Esophagus squamous epithelium (tissue), 5 donors: Measurements from ENCODE around the gene LRRN2. TPM values are rescaled to one million over a fixed set of nuclear protein-coding genes. Genes with fewer than 3 reads are reported as not detected.
A peak's percentile ranks its signal among the peaks of the same experiment; 100 is the strongest.

ENCODE experiments used
- DNase-seq: peaks from one replicate; lab custom pipeline; 2025; lab: John Stamatoyannopoulos, UW
- H3K27ac ChIP-seq, 4 donors: fragments of 200-600 bp; sonication (generic); one replicate each; pipeline ENCODE4 v1.5.1; 2016 to 2019; ENCODE audit warnings: mild to moderate bottlenecking in 1 of 4
- H3K27me3 ChIP-seq, 4 donors: fragments of 200-600 bp; sonication (generic); 1 replicate in 3 of 4; 2 replicates in 1 of 4; pipeline versions ENCODE4 v1.5.1 to v1.6.0; 2017 to 2021; ENCODE audit warnings: antibody characterized with exemption in 1 of 4
- H3K36me3 ChIP-seq, 3 donors: fragments of 200-600 bp; sonication (generic); one replicate each; pipeline ENCODE4 v1.5.1; 2016 to 2019
- H3K4me1 ChIP-seq, 3 donors: fragments of 200-600 bp; sonication (generic); one replicate each; pipeline ENCODE4 v1.5.1; 2017 to 2019
- H3K4me3 ChIP-seq, 4 donors: fragments of 200-600 bp; sonication (generic); 1 replicate in 3 of 4; 2 replicates in 1 of 4; pipeline ENCODE4 v1.5.1; 2016 to 2019; ENCODE audit warnings: mild to moderate bottlenecking in 2 of 4, moderate library complexity in 1 of 4
- H3K9me3 ChIP-seq, 3 donors: fragments of 200-600 bp; sonication (generic); one replicate each; pipeline ENCODE4 v1.5.1; 2016 to 2019
- POLR2A ChIP-seq, 4 donors: fragments of 450-650 bp; IDR thresholded peaks; one replicate each; pipeline ENCODE4 v1.6.1; 2017; ENCODE audit warnings: antibody characterized with exemption in 4 of 4, mild to moderate bottlenecking in 4 of 4, moderate library complexity in 3 of 4
- WGBS, 2 donors: methylation state at CpG; one replicate each; pipeline ENCODE4 v1.1.5; 2018; 5-methylcytosine and 5-hydroxymethylcytosine counted together
- intact Hi-C: fragments of 100-400 bp; cut with DNase I; formaldehyde crosslinking; loops from one replicate; pipeline ENCODE4 v1.15.0; 2022
- total RNA-seq, 4 donors: library from RNA; depleted of rRNA; stranded (reverse); fragments of >200 nt; gene quantifications; one replicate each; pipeline ENCODE4 v1.1.0, GENCODE V29; 2016
- TF ChIP-seq, protein P1 (sequence below), 6 experiments: fragments of 450-650 bp in 4 of 6; fragments of 200-600 bp in 2 of 6; sonication (generic) in 2 of 6; IDR thresholded peaks; one replicate each; pipeline ENCODE4 v1.5.1; 2016 to 2019; ENCODE audit warnings: antibody characterized with exemption in 6 of 6, mild to moderate bottlenecking in 4 of 6, moderate library complexity in 4 of 6
- donor health status: DM: yes; HTN: yes; CAD: no.

The LRRN2 gene
- total RNA-seq, 4 donors from 2014 or later, result 0.18 to 1.8 (median 1.5) TPM

DNA sequence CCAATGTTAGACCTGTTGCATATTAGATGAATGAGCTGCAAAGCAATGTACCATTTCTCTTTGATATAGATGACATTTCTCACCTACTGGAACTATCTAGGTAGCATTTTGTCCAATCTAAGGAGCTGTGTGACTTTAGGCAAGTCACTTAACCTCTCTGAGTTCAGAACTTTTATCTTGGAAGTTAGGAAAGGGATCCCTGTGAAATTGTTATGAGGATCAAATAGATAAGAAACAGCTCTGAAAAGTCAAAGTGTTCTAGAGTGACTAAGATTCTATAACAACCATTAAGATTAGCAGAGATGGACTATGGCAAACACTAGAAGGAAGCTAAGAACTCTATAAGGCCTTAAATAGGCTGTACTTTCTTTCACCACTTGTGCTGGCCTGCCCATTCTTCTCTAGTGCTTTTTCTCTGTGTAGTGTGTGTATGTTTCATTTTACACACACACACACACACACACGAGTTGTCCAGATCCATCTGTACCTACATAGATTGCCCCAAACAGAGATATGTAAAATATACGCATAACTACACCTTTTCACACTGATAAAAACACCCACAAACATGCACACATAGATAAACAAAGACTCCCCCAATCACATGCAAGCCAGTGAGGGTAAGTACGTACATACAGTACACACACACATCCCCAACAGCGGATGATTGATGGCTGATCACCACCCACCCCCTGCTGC is 19.4 kb upstream of the LRRN2 start:
- no peak for TF ChIP-seq POLR2A (IDR thresholded peaks at IDR 0.05)
- TF ChIP-seq, protein P1, sequence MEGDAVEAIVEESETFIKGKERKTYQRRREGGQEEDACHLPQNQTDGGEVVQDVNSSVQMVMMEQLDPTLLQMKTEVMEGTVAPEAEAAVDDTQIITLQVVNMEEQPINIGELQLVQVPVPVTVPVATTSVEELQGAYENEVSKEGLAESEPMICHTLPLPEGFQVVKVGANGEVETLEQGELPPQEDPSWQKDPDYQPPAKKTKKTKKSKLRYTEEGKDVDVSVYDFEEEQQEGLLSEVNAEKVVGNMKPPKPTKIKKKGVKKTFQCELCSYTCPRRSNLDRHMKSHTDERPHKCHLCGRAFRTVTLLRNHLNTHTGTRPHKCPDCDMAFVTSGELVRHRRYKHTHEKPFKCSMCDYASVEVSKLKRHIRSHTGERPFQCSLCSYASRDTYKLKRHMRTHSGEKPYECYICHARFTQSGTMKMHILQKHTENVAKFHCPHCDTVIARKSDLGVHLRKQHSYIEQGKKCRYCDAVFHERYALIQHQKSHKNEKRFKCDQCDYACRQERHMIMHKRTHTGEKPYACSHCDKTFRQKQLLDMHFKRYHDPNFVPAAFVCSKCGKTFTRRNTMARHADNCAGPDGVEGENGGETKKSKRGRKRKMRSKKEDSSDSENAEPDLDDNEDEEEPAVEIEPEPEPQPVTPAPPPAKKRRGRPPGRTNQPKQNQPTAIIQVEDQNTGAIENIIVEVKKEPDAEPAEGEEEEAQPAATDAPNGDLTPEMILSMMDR (IDR thresholded peaks at IDR 0.05), result no peak
- H3K9me3 ChIP-seq, result no peaks in the 10 kb centered on the region
- H3K27ac ChIP-seq, result no peak overlapping the region
- no peaks in the 10 kb centered on the region for H3K36me3 ChIP-seq
- intact Hi-C loops, result no loop called here
- H3K4me1 ChIP-seq, result peaks cover 0 to 22% (median 0%) of the 10 kb centered on the region in 3 donors
- H3K27me3 ChIP-seq, result peaks cover 0 to 38% (median 0%) of the 10 kb centered on the region in 4 donors
- no peak for DNase-seq
- no peak overlapping the region for H3K4me3 ChIP-seq
- 84 to 85% methylated on average over 4 of the region's 4 CpGs for WGBS, 2 donors

DNA sequence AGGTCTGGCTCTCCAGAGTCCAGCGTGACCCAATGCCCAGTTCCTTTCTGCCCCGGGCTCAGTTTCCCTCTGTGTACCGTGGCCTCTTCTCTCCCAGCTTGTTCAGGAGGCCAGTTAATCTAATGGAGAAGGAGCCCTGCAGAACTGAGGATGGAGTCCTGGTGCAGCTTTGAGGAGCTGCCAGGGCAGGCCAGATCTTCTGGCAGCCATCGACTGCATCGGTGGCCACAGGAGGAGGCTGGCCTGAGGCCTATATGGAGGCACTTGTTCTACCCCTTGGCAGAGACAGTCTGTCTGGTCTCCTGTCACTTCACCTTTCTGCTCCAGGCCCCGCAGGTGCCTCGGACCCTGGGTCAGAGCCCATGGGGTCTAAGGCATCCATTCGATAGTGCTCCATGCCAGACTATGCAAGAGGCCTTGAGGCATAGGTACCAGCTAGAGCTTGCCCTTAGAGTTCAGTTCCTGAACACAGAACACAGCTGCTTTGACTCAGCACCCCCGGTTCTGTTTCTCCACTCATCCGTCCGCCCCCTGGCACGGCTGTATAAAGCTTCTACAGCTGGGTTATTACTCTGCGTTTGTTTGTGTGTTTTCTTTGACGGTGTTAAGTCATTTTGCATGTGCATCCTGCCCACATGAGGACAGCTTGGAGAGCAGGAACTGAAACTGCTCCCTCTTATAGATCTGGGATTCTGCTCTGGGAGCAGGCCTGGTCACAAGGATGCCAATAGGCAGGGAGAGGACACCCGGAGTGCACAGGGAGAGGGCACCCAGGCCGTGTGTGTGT is 18.5 kb upstream of the LRRN2 start:
- Histone ChIP-seq H3K36me3 (no peaks in the 10 kb centered on the region), H3K4me1 (peaks cover 0 to 21% (median 0%) of the 10 kb centered on the region in 3 donors), H3K27ac (peak overlapping the region in 1 of 4 donors; percentile 11), H3K4me3 (no peak overlapping the region), H3K27me3 (peaks cover 0 to 30% (median 0%) of the 10 kb centered on the region in 4 donors), H3K9me3 (no peaks in the 10 kb centered on the region)
- WGBS, 2 donors, result 51 to 64% methylated on average over 8 of the region's 16 CpGs
- DNase-seq, result no peak
- intact Hi-C loops, result no loop called here
- TF ChIP-seq, protein P1 (IDR thresholded peaks at IDR 0.05), result no peak
- TF ChIP-seq POLR2A (IDR thresholded peaks at IDR 0.05), result no peak

DNA sequence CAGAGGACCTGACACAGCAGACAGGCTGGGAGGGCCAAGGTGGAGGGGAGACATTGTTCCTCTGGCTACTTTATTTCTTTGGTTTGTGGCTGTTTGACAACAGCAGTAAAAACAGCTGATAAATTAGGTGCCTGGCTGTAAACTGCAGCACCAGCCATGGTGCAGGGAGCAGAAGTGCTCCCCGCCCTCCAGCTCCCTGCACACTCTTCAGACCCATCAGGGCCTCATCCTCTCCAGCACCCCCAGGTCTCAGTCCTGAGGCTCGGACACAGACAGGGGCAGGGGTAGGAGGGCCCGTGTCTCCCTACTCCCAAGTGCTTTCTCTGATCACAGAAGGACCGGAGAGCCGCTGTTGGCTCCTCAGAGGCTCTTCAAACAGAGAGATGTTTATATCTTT is 17.7 kb upstream of the LRRN2 start:
- Histone ChIP-seq H3K27ac (no peak overlapping the region), H3K4me1 (peaks cover 0 to 18% (median 0%) of the 10 kb centered on the region in 3 donors), H3K27me3 (peaks cover 0 to 28% (median 0%) of the 10 kb centered on the region in 4 donors), H3K36me3 (no peaks in the 10 kb centered on the region), H3K9me3 (no peaks in the 10 kb centered on the region), H3K4me3 (no peak overlapping the region)
- WGBS, 2 donors, result 0 to 41% methylated on average over 1 to 5 of the region's 5 CpGs
- intact Hi-C loops, result no loop called here
- no peak for DNase-seq
- TF ChIP-seq, protein P1 (IDR thresholded peaks at IDR 0.05), result no peak
- TF ChIP-seq POLR2A (IDR thresholded peaks at IDR 0.05), result no peak

DNA sequence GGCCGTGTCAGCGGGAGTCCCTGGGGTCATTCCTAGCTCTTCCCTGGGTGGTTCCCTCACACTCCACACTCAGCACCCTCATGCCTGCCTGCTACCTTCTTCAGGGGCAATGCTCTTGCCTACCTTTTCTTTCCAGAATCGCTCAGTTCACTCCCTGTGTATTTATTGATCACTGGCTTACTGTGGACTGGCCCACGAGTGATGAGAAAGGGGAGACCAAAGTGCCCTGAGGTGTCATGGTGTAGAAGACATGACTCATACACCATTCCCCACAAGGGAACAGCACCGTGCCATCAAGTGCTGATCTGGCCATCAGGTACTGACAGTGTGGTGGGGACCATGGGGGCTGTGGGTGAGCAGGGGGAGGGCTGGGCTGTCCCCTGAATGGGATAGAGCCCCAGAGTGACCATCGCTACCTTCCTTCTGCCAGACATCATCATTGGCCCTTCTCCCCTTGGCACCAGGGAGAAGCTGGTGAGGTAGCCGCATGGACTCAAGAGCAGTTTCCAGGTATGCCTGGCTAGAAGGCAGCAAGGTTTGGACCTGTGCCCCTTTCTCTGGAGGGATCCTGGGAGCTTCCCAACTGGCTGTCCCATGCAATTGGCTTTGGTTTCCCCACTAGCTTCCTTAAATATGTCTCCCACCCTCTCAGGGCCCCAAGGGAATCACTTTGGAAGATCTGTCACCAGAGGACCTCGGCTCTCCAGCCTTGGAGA is 17.2 kb upstream of the LRRN2 start:
- intact Hi-C loops, result no loop called here
- Histone ChIP-seq H3K4me1 (peaks cover 0 to 24% (median 0%) of the 10 kb centered on the region in 3 donors), H3K9me3 (no peaks in the 10 kb centered on the region), H3K36me3 (no peaks in the 10 kb centered on the region), H3K27ac (no peak overlapping the region), H3K27me3 (peaks cover 0 to 28% (median 0%) of the 10 kb centered on the region in 4 donors), H3K4me3 (no peak overlapping the region)
- TF ChIP-seq, protein P1 (IDR thresholded peaks at IDR 0.05), result no peak
- no peak for TF ChIP-seq POLR2A (IDR thresholded peaks at IDR 0.05)
- 55 to 88% methylated on average over 5 to 7 of the region's 8 CpGs for WGBS, 2 donors
- DNase-seq, result no peak
